ENCODE data around the gene IKZF3.

Gene IKZF3

DNA sequence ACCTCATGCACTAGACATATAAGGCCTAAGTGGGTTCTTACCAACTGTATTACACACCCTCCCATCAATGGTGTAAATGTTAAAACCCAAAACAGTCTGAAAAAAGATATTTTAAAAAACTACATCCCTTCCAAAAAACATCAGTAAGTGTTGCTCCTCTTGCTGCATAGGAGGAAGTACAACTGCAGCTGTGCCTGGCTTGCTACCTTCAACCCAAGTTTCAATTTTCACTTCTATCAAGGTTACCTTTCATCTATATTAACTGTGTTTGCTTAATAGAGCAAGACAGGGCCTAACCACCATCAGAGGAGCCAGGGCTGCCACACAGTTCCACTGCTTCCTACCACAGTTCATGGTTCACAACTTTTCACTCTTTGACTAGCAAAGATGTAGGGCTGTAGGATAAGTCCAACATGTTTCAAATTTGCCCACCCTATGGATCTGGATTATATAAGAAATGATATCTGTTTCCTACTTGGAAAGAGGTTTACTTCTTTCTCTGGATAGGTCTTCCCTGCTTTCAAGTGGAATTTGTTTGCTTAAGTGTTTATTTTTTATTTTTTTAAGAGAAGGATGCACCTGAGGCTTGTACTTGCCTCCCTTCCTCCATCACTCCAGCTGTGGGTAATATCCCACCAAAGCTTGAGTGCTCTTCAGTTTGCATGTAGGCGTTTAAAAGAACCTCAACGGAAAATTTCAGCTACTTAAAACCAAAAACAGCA, 69.7 kb downstream of the IKZF3 start:
- no peak for TF ChIP-seq ZFX (IDR thresholded peaks at IDR 0.05)
- TF ChIP-seq, protein P1, sequence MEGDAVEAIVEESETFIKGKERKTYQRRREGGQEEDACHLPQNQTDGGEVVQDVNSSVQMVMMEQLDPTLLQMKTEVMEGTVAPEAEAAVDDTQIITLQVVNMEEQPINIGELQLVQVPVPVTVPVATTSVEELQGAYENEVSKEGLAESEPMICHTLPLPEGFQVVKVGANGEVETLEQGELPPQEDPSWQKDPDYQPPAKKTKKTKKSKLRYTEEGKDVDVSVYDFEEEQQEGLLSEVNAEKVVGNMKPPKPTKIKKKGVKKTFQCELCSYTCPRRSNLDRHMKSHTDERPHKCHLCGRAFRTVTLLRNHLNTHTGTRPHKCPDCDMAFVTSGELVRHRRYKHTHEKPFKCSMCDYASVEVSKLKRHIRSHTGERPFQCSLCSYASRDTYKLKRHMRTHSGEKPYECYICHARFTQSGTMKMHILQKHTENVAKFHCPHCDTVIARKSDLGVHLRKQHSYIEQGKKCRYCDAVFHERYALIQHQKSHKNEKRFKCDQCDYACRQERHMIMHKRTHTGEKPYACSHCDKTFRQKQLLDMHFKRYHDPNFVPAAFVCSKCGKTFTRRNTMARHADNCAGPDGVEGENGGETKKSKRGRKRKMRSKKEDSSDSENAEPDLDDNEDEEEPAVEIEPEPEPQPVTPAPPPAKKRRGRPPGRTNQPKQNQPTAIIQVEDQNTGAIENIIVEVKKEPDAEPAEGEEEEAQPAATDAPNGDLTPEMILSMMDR (conservative IDR thresholded peaks at IDR 0.05), result no peak
- H3K27ac ChIP-seq, result no peak overlapping the region

DNA sequence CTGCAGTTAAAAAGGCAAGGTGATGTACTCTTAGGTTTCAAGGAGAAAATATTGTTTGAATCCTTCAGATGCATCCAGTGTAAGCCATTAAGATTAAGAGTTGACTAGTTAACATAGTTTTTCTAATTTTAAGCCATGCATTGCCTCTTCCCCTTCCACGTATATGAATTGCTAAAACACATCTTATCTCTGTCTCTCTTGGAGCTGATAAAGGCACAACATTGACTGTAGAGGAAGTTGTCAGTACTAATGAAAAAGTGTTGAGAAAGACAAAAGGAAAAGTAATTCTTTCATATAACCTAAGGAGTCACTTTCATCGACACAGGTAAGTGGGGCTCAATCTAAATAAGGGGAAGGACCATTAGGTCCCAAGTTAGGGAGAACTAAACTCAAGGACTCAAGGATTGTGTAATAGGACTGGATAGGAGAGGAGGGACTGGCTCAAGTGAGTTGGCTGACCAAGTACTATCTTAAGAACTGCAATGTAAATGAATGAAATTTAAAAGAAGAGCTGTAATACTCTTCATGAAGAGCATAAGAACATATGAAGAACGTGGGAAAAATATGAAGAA, 70.7 kb downstream of the IKZF3 start:
- TF ChIP-seq, protein P1 (conservative IDR thresholded peaks at IDR 0.05), result no peak
- TF ChIP-seq ZFX (IDR thresholded peaks at IDR 0.05), result no peak
- H3K27ac ChIP-seq, result no peak overlapping the region

DNA sequence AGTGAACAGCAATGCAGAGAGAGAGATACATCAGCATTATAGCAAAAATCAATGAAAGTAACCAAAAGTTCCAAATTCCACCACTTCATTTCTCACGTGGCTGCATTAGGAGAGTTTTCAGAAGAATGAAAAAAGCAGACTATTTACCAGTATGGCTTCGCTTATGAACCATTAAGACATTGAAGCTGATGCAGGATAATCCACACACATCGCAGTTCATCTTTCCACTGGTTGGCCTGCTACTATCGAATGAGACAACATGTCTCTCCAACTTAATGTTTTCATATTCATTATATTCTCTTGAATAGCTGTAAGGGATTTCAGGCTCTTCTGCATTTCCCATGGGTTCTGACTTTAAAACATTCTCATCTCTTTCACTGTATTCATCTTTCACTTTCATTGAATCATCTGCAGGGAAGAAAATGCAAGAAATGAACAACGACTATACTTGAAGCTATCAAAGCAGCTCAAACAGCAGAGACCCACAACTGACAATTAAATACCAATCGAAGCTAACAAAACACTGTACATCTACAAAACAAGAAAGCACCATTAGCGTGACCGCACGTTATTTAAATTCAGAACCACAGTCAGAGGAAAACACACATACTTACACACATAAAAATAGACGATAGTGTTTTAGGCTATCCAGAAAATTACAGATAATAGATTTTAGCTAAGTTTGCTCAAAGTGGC, 71.4 kb downstream of the IKZF3 start:
- TF ChIP-seq, protein P1 (conservative IDR thresholded peaks at IDR 0.05), result no peak
- TF ChIP-seq ZFX (IDR thresholded peaks at IDR 0.05), result no peak
- no peak overlapping the region for H3K27ac ChIP-seq

DNA sequence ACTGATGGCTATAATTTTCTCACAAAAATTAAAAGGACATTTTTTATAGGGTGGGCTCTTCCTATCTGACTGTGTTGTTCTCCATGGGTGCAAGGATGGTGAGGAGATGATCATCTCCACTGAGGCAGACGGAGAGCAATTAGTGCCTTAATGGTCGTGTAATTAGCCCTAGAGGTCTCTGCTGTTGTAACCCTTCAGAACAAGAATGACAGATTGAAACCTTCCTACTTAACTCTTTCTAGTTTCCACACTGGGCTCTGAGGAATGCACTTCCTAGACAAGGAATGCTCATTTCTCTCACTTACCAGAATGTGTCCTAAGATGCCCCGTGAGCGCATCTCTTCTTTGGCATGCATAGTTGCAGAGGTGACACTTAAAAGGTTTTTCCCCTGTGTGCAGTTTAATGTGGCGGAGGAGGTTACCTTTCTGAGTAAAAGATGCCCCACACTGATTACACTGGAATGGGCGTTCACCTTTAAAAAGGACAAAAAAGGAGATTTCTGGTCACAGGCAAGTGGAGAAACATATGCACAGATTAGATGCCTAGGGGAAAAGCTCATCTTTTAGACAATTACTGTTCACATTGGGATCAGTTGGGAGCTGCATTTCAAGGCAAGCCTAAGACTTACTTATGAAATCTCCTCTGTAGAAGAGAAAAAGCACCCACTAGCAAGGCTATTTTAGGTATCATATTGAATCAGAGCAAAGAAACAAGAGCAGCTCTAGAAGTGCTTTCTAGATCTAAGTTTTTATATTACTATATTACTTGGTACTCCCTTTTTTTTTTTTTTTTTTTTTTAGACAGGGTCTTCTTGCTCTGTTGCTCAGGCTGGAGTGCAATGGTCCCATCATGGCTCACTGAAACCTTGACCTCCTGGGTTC, 72.8 kb downstream of the IKZF3 start:
- no peak for TF ChIP-seq ZFX (IDR thresholded peaks at IDR 0.05)
- TF ChIP-seq, protein P1 (conservative IDR thresholded peaks at IDR 0.05), result no peak
- no peak overlapping the region for H3K27ac ChIP-seq

DNA sequence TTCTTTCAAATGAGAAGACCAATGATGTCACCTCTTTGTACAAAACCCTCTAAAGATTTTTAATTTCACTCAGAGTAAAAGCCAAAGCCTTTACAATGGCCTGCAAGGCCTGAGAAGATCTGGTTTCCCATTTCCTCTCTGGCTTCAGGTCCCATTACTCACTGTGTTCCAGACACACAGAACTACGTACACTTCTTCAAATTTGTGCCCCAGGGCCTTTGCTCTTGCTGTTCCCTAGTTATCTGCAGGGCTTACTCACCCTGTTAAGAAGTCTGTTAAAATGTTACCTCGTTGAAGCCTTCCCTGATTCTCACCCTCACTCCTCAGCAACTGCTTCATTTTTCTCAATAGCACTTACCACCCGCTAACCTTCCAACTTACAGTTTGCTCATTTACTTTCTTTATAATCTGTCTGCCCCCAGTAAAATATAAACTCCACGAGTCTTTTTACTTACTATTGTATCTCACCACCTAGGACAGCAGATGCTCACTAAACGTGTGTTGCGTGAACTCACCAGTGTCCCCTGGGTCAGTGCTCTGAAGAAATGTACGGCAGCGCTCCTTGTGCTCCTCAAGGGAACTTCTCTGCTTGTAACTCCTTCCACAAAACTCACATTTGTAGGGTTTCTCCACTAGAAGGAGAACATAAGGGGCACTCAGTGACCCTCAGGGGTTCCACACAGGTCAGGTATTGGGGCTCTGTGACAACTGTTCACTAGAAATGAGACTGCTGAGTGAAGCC, 76.2 kb downstream of the IKZF3 start:
- TF ChIP-seq, protein P1 (conservative IDR thresholded peaks at IDR 0.05), result no peak
- no peak for TF ChIP-seq ZFX (IDR thresholded peaks at IDR 0.05)

DNA sequence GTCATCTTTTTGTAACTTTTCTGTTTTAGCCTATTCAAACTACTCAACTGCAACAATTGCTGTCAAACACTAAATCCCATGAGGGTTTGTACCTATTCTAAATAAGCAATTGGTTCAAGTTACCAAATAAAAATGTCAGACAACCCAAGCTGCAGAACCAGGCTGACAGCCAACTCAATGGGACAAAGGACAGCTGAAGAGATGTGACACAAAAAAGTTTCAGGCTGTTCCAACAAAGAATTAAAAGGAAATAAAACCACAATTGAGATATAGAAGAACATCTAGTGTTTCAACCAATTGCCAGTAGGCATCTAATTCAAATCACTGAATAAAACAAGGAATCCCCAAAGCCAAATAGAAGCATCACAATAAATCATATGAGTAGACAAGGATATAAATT, 77.1 kb downstream of the IKZF3 start:
- TF ChIP-seq ZFX (IDR thresholded peaks at IDR 0.05), result no peak
- TF ChIP-seq, protein P1 (conservative IDR thresholded peaks at IDR 0.05), result no peak
- H3K27ac ChIP-seq, result no peak overlapping the region

More for the DNA sequence above, 76.2 kb downstream of the IKZF3 start:
- no peak overlapping the region for H3K27ac ChIP-seq

Measured in C4-2B (cell line).